ENCODE measurements around the gene TNFRSF12A.
A peak's percentile ranks its signal among the peaks of the same experiment; 100 is the strongest.

Gene TNFRSF12A

DNA sequence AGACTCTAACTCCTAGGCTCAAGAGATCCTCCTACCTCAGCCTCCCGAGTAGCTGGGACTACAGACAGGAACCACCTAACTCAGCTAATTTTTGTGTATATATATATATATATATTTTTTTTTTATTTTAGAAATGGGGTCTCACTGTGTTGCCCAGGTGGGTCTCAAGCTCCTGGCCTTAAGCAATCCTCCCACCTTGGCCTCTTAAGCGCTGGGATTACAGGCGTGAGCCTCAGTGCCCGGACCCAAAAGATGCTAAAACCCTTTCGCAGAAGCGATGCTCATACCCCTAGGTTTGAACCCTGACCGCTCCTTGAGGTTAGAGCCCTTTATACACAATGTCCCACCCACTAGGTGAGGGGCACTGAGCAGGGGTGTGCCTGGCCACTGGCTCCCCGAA, 9.7 kb upstream of the TNFRSF12A start:
- DNase-seq: no peak
- Histone ChIP-seq H3K27ac (no peak overlapping the region), H3K27me3 (replicated peaks) (peaks cover 56% of the 10 kb centered on the region), H3K4me3 (ENCODE audit: low read depth, low read length) (no peak overlapping the region), H3K36me3 (replicated peaks) (no peaks in the 10 kb centered on the region)
- in situ Hi-C loops (cut with HindIII; ENCODE audit: low pct_ligation_motif_present, low sequenced_read_pairs): no loop called here
- TF ChIP-seq, protein P1, sequence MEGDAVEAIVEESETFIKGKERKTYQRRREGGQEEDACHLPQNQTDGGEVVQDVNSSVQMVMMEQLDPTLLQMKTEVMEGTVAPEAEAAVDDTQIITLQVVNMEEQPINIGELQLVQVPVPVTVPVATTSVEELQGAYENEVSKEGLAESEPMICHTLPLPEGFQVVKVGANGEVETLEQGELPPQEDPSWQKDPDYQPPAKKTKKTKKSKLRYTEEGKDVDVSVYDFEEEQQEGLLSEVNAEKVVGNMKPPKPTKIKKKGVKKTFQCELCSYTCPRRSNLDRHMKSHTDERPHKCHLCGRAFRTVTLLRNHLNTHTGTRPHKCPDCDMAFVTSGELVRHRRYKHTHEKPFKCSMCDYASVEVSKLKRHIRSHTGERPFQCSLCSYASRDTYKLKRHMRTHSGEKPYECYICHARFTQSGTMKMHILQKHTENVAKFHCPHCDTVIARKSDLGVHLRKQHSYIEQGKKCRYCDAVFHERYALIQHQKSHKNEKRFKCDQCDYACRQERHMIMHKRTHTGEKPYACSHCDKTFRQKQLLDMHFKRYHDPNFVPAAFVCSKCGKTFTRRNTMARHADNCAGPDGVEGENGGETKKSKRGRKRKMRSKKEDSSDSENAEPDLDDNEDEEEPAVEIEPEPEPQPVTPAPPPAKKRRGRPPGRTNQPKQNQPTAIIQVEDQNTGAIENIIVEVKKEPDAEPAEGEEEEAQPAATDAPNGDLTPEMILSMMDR (IDR thresholded peaks at IDR 0.05; ENCODE audit: low read depth, low read length, missing control alignments): no peak

DNA sequence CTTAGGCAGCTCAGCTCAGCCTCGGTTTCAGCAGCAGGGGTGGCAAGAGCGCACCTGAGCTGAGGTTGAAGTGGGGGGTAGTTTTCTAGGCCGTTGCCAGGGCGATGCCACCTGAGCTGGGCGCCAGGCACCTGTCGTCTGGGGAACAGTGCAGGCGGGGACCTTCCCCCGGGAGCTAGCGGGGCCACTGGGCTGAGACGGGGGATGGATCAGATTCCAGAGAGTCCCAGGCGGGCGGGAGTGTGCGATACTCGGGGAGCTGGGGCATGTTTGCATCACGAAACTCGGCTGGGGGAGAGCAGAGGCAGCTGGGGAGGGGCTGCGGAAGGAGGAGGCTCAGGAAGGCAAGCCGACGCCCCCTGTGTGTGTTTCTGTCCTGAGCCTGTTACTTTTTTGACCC, 7.9 kb upstream of the TNFRSF12A start:
- H3K36me3 ChIP-seq (replicated peaks): no peaks in the 10 kb centered on the region
- no peak for DNase-seq
- H3K27me3 ChIP-seq (replicated peaks): peaks cover 53% of the 10 kb centered on the region
- TF ChIP-seq, protein P1 (IDR thresholded peaks at IDR 0.05; ENCODE audit: low read depth, low read length, missing control alignments): no peak
- in situ Hi-C loops (cut with HindIII; ENCODE audit: low pct_ligation_motif_present, low sequenced_read_pairs): no loop called here
- no peak overlapping the region for H3K27ac ChIP-seq
- no peak overlapping the region for H3K4me3 ChIP-seq (ENCODE audit: low read depth, low read length)

DNA sequence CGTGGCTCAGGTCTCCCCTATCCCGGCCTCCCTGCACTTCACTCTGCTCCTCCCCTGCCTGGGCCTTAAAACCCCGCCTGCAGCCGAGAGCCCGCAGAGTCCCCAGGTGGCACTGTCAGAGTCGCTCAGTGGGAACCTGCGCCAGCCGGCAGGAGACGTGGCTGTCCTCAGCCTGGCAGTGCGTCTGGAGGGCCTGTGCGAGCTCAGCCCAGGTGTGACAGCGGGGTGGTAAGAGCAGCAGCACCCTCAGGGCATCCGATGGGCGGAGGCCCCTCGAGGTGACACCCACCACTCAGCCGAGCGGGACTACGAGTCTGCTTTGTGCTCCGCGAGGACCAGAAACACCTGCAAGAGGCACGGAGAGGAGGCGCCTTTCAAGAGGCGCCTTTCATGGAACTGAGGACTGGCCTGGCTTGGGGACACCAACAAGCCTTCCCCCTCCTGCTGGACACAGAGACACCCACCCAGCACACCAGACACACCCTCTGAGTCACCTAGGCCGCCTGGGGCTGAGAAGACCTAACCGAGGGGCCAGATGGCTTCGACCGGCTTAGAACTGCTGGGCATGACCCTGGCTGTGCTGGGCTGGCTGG, 7.2 kb upstream of the TNFRSF12A start, which contains the start of gene CLDN9:
Gene CLDN9, plus strand, starts transcription at position 96 of the 593 bp plus-strand sequence. Its CDS starts 440 bp downstream, at position 536.
- TF ChIP-seq, protein P1 (IDR thresholded peaks at IDR 0.05; ENCODE audit: low read depth, low read length, missing control alignments): no peak
- Histone ChIP-seq H3K4me3 (ENCODE audit: low read depth, low read length) (no peak within 1 kb of the TSS), H3K27me3 (replicated peaks) (peaks cover 46% of the 10 kb centered on the region), H3K36me3 (replicated peaks) (no peaks in the 10 kb centered on the region), H3K27ac (no peak within 1 kb of the TSS)
- in situ Hi-C loops (cut with HindIII; ENCODE audit: low pct_ligation_motif_present, low sequenced_read_pairs): no loop called here
- DNase-seq: no peak

DNA sequence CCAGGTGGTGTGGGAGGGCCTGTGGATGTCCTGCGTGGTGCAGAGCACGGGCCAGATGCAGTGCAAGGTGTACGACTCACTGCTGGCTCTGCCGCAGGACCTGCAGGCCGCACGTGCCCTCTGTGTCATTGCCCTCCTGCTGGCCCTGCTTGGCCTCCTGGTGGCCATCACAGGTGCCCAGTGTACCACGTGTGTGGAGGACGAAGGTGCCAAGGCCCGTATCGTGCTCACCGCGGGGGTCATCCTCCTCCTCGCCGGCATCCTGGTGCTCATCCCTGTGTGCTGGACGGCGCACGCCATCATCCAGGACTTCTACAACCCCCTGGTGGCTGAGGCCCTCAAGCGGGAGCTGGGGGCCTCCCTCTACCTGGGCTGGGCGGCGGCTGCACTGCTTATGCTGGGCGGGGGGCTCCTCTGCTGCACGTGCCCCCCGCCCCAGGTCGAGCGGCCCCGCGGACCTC, 6.6 kb upstream of the TNFRSF12A start:
- in situ Hi-C loops (cut with HindIII; ENCODE audit: low pct_ligation_motif_present, low sequenced_read_pairs): no loop called here
- TF ChIP-seq, protein P1 (IDR thresholded peaks at IDR 0.05; ENCODE audit: low read depth, low read length, missing control alignments): peak; percentile 10
- Histone ChIP-seq H3K4me3 (ENCODE audit: low read depth, low read length) (no peak overlapping the region), H3K27ac (no peak overlapping the region), H3K27me3 (replicated peaks) (peaks cover 42% of the 10 kb centered on the region), H3K36me3 (replicated peaks) (no peaks in the 10 kb centered on the region)
- no peak for DNase-seq

DNA sequence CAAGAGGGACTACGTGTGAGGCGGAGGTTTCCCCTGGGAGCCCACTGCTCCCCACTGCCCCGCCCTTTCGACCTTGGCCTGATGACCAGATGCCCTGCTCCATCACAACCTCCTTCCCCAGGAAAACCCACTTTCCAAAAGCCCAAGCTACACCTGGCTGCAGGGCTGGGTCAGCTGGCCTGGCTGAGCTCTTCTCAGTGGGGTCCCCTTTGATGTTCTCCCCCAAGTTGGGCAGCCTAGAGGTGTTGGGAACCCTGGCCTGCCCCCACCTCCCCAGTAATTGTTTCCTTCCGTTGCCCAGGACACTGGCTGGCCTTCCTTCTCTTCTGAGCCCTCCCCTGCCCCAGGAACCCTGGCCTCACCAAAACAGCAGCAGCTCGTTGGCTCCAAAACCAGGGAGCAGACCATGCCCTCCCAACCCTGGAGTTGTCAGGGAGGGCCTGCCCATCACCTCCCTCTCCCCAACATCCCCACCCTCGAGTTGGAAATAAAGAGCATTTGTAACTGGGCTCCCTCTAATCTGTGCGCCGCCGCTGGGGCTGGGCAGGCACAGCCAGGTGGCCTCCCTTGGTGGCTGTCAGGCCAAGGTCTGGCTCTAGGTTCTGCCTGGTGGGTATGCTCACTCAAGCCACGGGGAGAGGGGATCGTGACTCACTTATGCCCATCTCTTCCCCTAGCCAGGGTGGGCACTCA, 6.0 kb upstream of the TNFRSF12A start:
- no peak overlapping the region for H3K27ac ChIP-seq
- TF ChIP-seq, protein P1 (IDR thresholded peaks at IDR 0.05; ENCODE audit: low read depth, low read length, missing control alignments): no peak
- no peak overlapping the region for H3K4me3 ChIP-seq (ENCODE audit: low read depth, low read length)
- DNase-seq: no peak
- in situ Hi-C loops (cut with HindIII; ENCODE audit: low pct_ligation_motif_present, low sequenced_read_pairs): no loop called here
- H3K27me3 ChIP-seq (replicated peaks): peaks cover 36% of the 10 kb centered on the region
- H3K36me3 ChIP-seq (replicated peaks): no peaks in the 10 kb centered on the region
